Cardiac fibroblast (primary cell): ENCODE measurements around the gene GLS.
"Not testable (repeated sequence)": the region's sequence is repeated elsewhere in the genome, so short reads cannot be mapped to it uniquely, and the experiment has no call there.

Source experiments
- DNase-seq, 2 donors: peaks; one replicate each; pipeline versions ENCODE4 v3.0.0 to v3.0.0-alpha.2; 2010; ENCODE audit warnings: low read depth in 2 of 2
- H3K4me3 ChIP-seq, 2 donors: replicated peaks in 1 of 2; 1 replicate in 1 of 2; 2 replicates in 1 of 2; pipeline ENCODE4 v1.5.1; 2011; ENCODE audit warnings: low read depth in 2 of 2, low read length in 2 of 2, mild to moderate bottlenecking in 2 of 2, moderate library complexity in 1 of 2
- CTCF ChIP-seq: IDR thresholded peaks from one replicate; pipeline ENCODE4 v1.5.1; 2011; ENCODE audit warnings: low read depth, mild to moderate bottlenecking, low read length, inconsistent platforms

The GLS gene

GRCh38 chr2:190882856-190883582 is 2.4 kb downstream of the GLS start:
- no peak for DNase-seq
- H3K4me3 ChIP-seq: peak overlapping the region; percentile 72 to 92
- TF ChIP-seq CTCF: no peak

- H3K4me3 ChIP-seq, DNase-seq: not testable (repeated sequence)
Observed at GRCh38 chr2:190885844-190886243, 5.2 kb downstream of the GLS start.

GRCh38 chr2:190887089-190887488 is 6.5 kb downstream of the GLS start:
- H3K4me3 ChIP-seq: no peak overlapping the region
- TF ChIP-seq CTCF: no peak
- DNase-seq: peak in 1 of 2 donors; percentile 30

GRCh38 chr2:190888449-190888848 is 7.8 kb downstream of the GLS start:
- TF ChIP-seq CTCF: no peak
- H3K4me3 ChIP-seq: no peak overlapping the region
- no peak for DNase-seq

- H3K4me3 ChIP-seq: no peak overlapping the region
- no peak for DNase-seq
- TF ChIP-seq CTCF: no peak
Observed at GRCh38 chr2:190889175-190889943, 8.7 kb downstream of the GLS start.

- no peak overlapping the region for H3K4me3 ChIP-seq
- DNase-seq: no peak
Observed at GRCh38 chr2:190891372-190891771, 10.8 kb downstream of the GLS start.

More at GRCh38 chr2:190891372-190891771, 10.8 kb downstream of the GLS start:
- TF ChIP-seq CTCF: no peak
